HCT116 (cell line): Measurements from ENCODE around the gene CYB5B.

Experiments
- CEBPB ChIP-seq: IDR thresholded peaks from 2 replicates; pipeline ENCODE4 v1.6.1; 2012; ENCODE audit warnings: low read depth
- EZH2phosphoT487 ChIP-seq: fragments of 200-600 bp; IDR thresholded peaks from 2 replicates; pipeline ENCODE4 v1.6.1; 2018; ENCODE audit warnings: antibody characterized with exemption, borderline replicate concordance
- JUND ChIP-seq: IDR thresholded peaks from 2 replicates; pipeline ENCODE4 v1.6.1; 2012
- POLR2A ChIP-seq: IDR thresholded peaks from 2 replicates; pipeline ENCODE4 v1.7.0; 2011; ENCODE audit warnings: borderline replicate concordance; ENCODE audit not compliant: insufficient read depth, insufficient read length; ENCODE audit errors: extremely low read depth
- RAD21 ChIP-seq: IDR thresholded peaks from 2 replicates; pipeline ENCODE4 v1.6.1; 2012; ENCODE audit warnings: low read depth, mild to moderate bottlenecking
- SIN3A ChIP-seq: IDR thresholded peaks from 2 replicates; pipeline ENCODE4 v1.6.1; 2012; ENCODE audit warnings: low read depth
- SRF ChIP-seq: IDR thresholded peaks from 2 replicates; pipeline ENCODE4 v1.6.1; 2012; ENCODE audit warnings: low read depth
- YY1 ChIP-seq: IDR thresholded peaks from 2 replicates; pipeline ENCODE4 v1.6.1; 2011; ENCODE audit warnings: low read length, low read depth, moderate library complexity, mild to moderate bottlenecking; ENCODE audit not compliant: insufficient replicate concordance; ENCODE audit errors: extremely low read depth
- ZNF274 ChIP-seq: fragments of 200-500 bp; sonication (Bioruptor generic); IDR thresholded peaks from 2 replicates; pipeline ENCODE4 v1.6.1; 2014; ENCODE audit warnings: mild to moderate bottlenecking, low read depth, low read length, inconsistent platforms
- TF ChIP-seq, protein P1 (sequence below), 3 experiments: fragments of 200-600 bp in 1 of 3; sonication (generic) in 1 of 3; IDR thresholded peaks in 2 of 3; conservative IDR thresholded peaks in 1 of 3; 2 replicates each; pipeline ENCODE4 v1.5.1; 2012 to 2017; ENCODE audit warnings: low read depth in 2 of 3, low read length in 2 of 3, antibody characterized with exemption in 1 of 3, borderline replicate concordance in 1 of 3, control low read depth in 1 of 3, mild to moderate bottlenecking in 1 of 3, mixed read lengths in 1 of 3, mixed run types in 1 of 3, moderate library complexity in 1 of 3; ENCODE audit not compliant: insufficient read depth in 1 of 3
- TF ChIP-seq, protein P2 (sequence below): IDR thresholded peaks from 2 replicates; pipeline ENCODE4 v1.6.1; 2012; ENCODE audit warnings: low read depth
- TF ChIP-seq, protein P3 (sequence below): IDR thresholded peaks from 2 replicates; pipeline ENCODE4 v1.6.1; 2012

DNA sequence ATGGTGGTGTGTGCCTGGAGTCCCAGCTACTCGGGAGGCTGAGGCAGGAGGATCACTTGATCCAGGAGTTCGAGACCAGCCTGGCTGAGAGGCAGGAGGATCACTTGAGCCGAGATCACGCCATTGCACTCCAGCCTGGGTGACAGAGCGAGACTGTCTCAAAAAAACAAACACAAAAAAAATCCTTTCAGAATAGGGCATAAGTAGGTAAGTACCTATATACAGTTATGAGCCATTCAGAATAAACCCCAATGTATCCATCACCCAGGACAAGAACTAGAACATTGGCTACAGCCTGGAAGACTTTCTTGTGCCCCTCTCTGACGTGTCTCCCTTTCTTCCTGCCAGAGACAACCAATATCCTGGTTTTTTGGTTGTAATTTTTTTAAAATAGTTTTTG lies 54.3 kb downstream of the CYB5B start:
- TF ChIP-seq, protein P1, sequence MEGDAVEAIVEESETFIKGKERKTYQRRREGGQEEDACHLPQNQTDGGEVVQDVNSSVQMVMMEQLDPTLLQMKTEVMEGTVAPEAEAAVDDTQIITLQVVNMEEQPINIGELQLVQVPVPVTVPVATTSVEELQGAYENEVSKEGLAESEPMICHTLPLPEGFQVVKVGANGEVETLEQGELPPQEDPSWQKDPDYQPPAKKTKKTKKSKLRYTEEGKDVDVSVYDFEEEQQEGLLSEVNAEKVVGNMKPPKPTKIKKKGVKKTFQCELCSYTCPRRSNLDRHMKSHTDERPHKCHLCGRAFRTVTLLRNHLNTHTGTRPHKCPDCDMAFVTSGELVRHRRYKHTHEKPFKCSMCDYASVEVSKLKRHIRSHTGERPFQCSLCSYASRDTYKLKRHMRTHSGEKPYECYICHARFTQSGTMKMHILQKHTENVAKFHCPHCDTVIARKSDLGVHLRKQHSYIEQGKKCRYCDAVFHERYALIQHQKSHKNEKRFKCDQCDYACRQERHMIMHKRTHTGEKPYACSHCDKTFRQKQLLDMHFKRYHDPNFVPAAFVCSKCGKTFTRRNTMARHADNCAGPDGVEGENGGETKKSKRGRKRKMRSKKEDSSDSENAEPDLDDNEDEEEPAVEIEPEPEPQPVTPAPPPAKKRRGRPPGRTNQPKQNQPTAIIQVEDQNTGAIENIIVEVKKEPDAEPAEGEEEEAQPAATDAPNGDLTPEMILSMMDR (IDR thresholded peaks at IDR 0.05 in 2 of 3, conservative IDR thresholded peaks at IDR 0.05 in 1 of 3; ENCODE audit: borderline replicate concordance in 1 of 3, insufficient read depth in 1 of 3, low read depth in 2 of 3, low read length in 2 of 3), result no peak
- TF ChIP-seq YY1 (no peak), SIN3A (no peak), POLR2A (no peak), EZH2phosphoT487 (no peak), RAD21 (no peak), SRF (no peak), JUND (no peak), CEBPB (no peak), ZNF274 (no peak)
- TF ChIP-seq, protein P2, sequence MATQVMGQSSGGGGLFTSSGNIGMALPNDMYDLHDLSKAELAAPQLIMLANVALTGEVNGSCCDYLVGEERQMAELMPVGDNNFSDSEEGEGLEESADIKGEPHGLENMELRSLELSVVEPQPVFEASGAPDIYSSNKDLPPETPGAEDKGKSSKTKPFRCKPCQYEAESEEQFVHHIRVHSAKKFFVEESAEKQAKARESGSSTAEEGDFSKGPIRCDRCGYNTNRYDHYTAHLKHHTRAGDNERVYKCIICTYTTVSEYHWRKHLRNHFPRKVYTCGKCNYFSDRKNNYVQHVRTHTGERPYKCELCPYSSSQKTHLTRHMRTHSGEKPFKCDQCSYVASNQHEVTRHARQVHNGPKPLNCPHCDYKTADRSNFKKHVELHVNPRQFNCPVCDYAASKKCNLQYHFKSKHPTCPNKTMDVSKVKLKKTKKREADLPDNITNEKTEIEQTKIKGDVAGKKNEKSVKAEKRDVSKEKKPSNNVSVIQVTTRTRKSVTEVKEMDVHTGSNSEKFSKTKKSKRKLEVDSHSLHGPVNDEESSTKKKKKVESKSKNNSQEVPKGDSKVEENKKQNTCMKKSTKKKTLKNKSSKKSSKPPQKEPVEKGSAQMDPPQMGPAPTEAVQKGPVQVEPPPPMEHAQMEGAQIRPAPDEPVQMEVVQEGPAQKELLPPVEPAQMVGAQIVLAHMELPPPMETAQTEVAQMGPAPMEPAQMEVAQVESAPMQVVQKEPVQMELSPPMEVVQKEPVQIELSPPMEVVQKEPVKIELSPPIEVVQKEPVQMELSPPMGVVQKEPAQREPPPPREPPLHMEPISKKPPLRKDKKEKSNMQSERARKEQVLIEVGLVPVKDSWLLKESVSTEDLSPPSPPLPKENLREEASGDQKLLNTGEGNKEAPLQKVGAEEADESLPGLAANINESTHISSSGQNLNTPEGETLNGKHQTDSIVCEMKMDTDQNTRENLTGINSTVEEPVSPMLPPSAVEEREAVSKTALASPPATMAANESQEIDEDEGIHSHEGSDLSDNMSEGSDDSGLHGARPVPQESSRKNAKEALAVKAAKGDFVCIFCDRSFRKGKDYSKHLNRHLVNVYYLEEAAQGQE, result no peak
- TF ChIP-seq, protein P3, sequence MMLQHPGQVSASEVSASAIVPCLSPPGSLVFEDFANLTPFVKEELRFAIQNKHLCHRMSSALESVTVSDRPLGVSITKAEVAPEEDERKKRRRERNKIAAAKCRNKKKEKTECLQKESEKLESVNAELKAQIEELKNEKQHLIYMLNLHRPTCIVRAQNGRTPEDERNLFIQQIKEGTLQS, result no peak
